NCI-H2196 (cell line): ENCODE measurements around the gene RPTOR.

Experiments
- DNase-seq: peaks from one replicate; lab custom pipeline; 2025; ENCODE audit not compliant: unreplicated experiment; lab: John Stamatoyannopoulos, UW

The RPTOR gene

DNA sequence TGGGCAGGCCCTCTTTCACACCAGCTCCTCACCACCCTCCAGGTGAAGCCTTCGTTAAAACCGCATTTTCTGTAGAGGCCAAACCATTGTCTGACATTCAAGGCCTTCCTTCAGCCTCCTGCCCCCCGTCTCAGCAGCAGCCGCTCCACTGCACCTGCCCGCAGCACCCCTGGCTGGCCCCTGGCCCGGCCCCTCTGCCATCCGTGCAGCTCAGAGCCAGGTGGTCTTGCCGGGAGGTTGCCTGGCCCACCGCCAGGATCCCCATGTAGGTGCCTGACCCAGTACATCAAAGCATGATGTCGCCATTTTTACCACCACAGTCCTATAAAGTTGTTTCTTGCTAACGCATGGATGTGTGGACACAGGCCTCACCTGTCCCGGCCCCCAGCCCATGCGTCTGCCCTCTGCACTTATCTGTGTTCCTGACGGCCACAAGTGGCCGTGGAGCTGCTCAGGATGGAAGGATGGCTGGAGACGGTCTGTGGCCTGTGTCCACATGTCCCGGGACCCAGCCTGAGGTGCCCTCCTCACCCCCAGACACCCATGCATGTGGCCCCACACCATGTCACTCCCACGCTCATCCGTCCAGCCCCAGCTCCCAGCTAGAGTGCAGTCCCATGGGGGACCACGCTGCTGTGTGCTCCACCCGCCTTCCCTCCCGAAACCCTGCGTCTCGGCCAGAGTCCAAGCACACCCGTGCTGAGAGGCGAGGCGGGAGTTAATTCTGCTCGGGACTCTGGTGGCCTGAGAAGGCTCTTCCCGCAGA is 357.7 kb downstream of the RPTOR start:
- no peak for DNase-seq

DNA sequence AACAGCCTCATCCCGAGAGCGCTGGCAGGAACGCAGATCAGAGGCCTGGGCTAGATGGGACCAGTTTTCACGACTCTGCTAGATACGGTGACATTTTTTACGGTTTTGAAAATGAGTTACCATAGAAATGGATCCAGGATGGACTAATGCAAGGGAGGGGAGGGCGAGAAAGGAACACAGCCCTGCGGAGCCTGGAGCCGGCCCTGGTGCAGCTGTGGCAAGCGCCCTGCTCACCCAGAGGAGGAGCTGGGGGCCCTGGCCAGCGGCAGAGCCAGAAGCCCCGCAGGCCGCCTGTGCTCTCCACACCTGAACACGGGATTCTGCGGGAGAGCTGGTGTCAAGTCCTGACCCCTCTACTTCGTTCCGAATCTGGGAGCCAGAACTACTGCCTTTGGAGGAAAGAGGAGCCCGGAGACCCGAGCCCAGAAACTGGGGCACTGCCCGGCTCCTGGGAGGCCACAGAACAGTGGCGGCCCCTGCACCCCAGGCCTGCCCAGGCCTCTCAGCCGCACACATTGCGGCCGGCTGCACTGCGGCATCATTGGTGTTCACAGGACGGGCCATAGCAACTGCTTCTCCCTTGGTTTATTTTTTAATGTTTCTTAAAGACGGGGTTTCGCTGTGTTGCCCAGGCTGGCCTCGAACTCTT is 358.4 kb downstream of the RPTOR start:
- DNase-seq, result no peak

DNA sequence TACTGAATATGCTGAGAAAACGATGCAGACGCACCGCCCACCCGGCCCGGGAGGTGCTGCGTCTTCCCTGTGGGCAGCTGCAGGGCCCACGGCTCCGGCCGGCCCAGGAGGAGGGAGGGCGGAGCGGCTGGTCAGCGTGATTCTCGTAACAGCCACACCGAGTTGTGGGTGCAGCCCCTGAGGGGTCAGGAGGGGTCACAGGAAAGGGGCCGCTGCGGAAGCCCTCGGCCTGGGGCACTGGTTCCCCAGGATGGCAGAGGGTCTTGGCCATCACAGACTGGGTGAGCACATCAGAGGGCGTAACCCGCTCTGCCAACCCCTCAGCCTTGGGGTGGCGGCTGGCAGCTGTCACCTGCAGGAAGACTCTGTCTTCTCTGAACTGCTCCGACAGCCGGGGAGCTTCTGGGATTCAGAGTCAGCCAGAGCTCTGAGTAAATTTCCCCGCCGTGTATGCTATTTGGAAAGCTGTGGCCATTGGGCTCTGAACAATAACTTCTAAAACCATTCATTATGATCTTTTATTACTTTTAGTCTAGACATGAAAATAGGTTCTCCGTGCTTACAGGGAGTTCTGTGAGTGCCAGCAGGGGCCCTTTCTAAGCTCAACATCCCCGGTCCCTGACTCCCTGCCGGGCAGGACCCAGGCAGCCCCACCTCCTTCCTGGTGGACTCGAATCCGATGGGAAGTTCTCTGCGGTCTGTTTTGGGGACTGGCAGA is 359.6 kb downstream of the RPTOR start:
- DNase-seq, result no peak

GRCh38 chr17:80905586-80906230 is 361.1 kb downstream of the RPTOR start:
- DNase-seq, result no peak

DNA sequence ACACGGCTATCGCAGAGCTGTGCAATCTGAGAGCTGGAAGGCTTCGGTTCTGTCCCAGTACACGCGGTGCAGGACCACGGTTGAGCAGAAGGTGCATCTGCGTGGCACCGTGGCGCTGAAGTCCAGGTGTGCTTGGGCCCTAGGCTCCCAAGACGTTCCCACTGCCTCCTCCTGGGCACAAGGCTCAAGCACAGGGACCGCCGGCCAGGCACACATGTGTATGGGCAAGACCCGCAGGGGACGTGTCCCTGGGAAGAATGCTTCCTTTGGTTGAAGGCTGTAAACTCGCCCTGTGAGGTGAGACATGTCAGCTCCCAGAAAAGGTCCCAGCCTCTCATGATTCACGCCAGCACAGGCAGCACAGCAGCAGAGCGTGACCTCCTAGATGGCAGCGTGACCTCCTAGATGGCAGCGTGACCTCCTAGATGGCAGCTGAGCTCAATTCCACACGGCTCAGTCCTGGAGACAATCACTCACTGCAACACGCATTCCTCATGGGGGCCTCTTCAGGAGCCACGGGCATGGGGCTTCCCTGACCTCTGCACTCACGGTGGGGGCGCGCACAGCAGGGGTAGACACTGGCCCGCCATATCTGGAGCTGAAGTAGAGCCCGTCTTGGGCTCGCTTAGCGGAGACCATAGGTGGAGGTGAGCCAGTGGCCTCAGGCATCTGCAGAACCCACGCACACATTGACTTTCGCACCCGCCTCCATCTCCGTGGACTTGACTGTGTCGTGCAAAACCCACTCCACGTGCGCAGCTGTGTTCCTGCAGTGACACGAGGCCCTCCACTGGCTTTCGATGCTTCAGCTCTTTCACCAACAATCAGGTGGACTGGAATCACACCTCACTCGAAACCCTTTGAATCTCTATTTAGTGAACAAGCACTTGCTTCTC is 362.0 kb downstream of the RPTOR start:
- no peak for DNase-seq

- DNase-seq, result no peak
These were observed 362.6 kb downstream of the RPTOR start for GRCh38 chr17:80907281-80907680.

GRCh38 chr17:80908211-80908610 is 363.6 kb downstream of the RPTOR start:
- no peak for DNase-seq

DNA sequence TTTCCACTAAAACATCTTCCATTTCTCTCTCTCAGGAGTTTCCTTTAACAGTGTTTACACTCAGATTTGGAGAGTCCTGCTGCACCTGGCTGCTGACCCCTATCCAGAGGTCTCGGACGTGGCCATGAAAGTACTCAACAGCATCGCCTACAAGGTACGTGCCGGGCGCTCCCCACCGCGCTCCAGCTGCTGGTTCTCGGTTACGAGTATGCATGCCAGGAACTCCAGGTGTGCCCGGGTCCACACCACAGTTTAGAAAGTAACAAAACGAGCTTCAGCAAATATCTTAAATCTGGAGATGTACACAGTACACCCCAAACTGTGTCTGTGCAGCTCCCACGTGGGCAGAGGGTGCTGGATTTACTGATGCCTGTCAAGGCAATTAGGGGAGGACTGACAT is 364.1 kb downstream of the RPTOR start:
- DNase-seq, result peak; percentile 86

- DNase-seq, result no peak
These were observed 365.0 kb downstream of the RPTOR start for GRCh38 chr17:80909635-80910034.

DNA sequence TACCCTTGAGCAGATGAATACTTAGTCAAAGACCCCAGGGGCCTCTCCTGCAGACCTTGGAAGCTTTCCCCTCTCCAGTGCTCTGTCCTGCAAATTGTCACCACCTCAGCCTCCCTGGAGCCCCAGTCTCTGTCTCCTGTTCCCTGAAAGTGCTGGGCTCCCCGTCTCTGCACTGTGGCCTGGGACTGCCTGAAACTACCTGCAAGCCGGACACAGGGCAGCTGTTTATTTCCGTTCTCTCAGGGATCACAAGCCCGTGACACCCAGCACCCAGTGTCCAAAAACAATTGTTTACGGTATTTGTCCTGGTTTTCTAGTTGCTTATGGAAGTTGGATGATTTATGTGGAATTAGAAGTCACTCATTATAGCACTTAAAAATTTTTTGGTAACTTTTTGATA is 365.4 kb downstream of the RPTOR start:
- DNase-seq, result no peak

- no peak for DNase-seq
These were observed 367.8 kb downstream of the RPTOR start for GRCh38 chr17:80912476-80912875.

DNA sequence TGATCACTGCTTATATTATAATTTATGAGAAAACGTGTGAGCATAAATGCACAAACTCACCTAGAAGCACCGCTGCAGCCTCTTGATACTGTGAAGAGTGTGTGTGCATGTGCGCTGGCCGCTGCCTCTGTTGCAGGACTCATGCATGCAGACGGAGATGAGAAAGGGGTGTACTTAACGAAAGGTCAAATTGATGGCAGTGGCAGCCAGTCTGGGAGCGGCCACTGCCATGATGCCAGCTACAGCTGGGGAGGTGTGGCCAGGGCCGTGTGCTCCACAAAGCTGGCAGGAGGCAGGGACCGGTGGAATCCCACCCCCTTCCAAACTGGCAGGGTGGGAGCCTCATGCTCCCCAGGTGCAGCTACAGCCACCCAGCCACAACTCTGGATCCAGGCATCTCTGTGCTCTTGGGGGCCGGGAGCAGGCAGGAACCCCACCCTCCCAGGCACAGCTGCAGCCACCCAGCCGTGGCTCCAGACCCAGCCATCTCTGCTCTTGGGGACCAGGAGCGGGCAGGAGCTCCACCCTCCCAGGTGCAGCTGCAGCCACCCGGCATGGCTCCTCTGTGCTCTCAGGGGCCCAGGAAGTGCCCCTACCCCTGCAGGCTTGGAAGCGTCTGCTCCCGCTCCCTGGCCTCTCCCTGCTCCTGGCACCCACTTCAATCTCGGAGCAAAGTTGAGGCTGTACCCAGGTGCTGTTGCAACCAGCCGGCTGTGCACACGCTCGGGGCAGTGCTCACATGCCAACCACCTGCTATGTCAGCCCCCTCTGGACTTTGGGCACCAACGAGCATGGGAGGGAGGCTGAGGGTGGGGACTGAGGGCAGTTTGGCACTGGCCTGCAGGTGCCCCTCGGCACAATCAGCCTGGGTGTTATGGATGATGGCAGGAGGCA is 369.5 kb downstream of the RPTOR start:
- no peak for DNase-seq

GRCh38 chr17:80916246-80916645 is 371.6 kb downstream of the RPTOR start:
- no peak for DNase-seq

DNA sequence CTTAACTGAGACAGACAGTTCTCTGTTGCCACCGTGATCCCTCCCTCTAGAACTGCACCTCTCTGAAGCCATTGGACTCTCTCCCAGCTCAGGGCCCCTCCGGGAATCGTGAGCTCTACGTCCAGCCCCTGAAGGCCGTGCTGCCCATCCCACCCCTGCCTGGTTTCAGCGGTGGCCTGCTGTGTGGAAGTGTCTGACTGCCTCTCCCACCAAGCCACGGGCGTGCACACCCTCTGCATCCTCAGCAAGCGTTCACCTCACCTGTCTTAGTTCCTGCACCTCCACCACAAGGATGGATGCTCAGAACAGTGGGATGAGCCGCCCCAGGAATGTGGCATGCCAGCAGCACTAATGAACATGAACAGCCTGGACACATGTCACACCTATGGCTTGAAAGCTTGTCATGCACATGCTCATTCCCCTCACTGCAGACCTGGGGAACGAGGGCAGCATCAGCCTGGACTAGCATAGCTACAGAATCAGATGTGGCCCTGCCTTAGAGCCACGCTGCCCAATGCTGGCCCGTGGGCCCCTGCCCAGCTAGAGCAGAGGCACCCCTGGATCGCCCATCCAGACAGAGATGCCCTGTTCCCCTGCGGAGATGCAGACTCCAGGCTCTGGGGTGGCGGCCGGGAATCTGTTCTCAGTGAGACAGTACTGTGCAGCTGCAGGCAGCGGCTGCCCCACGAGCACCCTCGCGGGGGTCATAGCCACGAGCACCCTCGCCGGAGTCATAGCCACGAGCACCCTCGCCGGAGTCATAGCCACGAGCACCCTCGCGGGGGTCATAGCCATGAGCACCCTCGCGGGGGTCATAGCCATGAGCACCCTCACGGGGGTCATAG is 373.3 kb downstream of the RPTOR start:
- DNase-seq, result no peak

- DNase-seq, result no peak
These were observed 374.1 kb downstream of the RPTOR start for GRCh38 chr17:80918731-80919130.

DNA sequence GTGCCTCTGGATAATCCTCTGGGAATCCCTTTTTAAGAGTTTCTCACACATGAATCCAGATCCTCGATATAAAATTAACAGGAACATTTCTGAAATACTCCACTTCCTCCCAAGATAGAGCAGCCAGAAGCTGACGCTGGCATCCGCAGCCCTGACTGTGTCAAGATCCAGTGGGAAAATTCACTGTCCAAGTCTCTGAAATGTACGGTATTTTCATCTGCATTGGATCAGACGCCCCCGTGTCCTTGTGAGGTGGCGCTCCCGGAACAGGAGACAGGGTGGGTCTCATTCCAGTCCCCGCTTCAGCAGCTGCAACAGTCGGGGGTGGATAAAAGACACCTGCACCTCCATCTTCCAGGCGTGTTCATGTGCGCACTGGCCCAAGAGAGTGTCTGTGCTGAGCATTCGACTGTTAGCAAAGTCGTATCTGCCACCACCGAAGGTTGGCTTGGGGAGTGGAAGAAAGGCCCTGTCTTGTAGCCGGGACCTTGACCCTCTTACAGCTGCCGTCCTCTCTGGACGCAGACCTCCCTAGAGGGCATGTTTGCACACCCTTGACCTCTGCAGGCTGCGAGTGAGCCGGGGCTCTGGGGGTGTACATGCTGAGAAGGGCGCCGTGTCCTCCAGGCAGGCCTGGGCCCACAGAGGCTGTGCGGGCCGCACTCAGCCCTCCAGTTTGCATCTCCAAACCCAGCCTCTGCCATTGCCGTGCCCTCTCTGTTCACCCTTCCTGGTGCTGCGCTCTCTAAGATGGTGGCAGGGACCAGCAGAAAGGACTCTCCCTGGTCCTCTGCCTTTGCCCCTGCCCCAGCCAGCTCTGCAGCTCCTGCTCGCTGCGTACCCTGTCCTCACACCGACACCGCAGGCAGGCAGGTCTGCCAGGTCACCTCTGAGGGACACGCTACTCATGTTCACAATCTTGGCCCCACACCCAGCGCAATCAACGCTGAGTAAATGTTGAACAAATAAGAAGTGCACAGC is 375.0 kb downstream of the RPTOR start:
- no peak for DNase-seq

GRCh38 chr17:80920441-80920840 is 375.8 kb downstream of the RPTOR start:
- no peak for DNase-seq

DNA sequence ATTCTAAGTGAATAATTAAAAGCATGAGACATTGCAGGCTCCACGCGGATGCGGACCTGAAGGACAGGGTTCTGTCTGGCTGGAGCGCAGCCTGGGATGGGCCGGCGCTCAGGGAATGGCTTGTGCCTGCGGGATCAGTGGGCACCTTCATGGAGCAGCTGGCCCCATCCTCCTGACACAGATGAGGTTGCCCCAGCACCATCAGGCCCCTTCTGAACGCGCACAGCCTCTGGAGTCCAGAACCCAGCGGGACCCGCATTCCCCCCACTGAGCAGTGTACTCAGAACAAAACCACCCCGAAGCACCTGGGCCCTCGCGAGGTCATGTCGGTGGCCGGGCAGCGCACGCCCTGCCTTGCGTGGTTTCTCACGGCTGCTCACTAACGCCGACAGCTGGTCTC is 376.5 kb downstream of the RPTOR start:
- no peak for DNase-seq
